GM18505 (cell line): ENCODE measurements around the gene FNDC4.

Source experiments
- ATAC-seq: cut with Tn5 transposase; IDR thresholded peaks from one replicate; pipeline ENCODE4 v1.9.1; 2021; ENCODE audit not compliant: unreplicated experiment
- POLR2A ChIP-seq: IDR thresholded peaks from 4 replicates; pipeline ENCODE4 v1.6.1; 2011; ENCODE audit warnings: borderline replicate concordance; ENCODE audit not compliant: insufficient read depth, insufficient read length; ENCODE audit errors: extremely low read depth

Gene FNDC4

GRCh38 chr2:27502142-27502541 lies 7.1 kb upstream of the FNDC4 start:
- no peak for TF ChIP-seq POLR2A
- ATAC-seq: no peak

- no peak for ATAC-seq
- no peak for TF ChIP-seq POLR2A
These were observed 6.0 kb upstream of the FNDC4 start for GRCh38 chr2:27501042-27501441.

- no peak for ATAC-seq
- TF ChIP-seq POLR2A: no peak
These were observed 4.0 kb upstream of the FNDC4 start for GRCh38 chr2:27498975-27499374.

- ATAC-seq: no peak
- TF ChIP-seq POLR2A: no peak
These were observed 2.3 kb upstream of the FNDC4 start for GRCh38 chr2:27497288-27497627.

GRCh38 chr2:27496357-27497287 lies 1.6 kb upstream of the FNDC4 start, which contains the start of gene GCKR:
Gene GCKR (plus strand): TSS chr2:27496839. CDS start chr2:27496905, 66 bp downstream.
- no peak for ATAC-seq
- no peak for TF ChIP-seq POLR2A

- TF ChIP-seq POLR2A: no peak
- ATAC-seq: no peak
These were observed 898 bp upstream of the FNDC4 start for GRCh38 chr2:27495840-27496356.

- TF ChIP-seq POLR2A: no peak
- no peak for ATAC-seq
These were observed 586 bp downstream of the FNDC4 start for GRCh38 chr2:27494284-27494943.

- ATAC-seq: no peak
- TF ChIP-seq POLR2A: no peak
These were observed 1.1 kb downstream of the FNDC4 start for GRCh38 chr2:27493948-27494283.

- no peak for TF ChIP-seq POLR2A
- ATAC-seq: no peak
These were observed 2.4 kb downstream of the FNDC4 start for GRCh38 chr2:27492557-27492956.

GRCh38 chr2:27489498-27490397 lies 5.3 kb downstream of the FNDC4 start, which contains the start of gene IFT172:
Gene IFT172 (minus strand): TSS chr2:27489743. CDS start chr2:27489653, 90 bp downstream.
- peak; percentile 52 for TF ChIP-seq POLR2A
- ATAC-seq: peak; percentile 93

GRCh38 chr2:27489118-27489497 lies 5.9 kb downstream of the FNDC4 start:
- TF ChIP-seq POLR2A: no peak
- no peak for ATAC-seq

- TF ChIP-seq POLR2A: no peak
- ATAC-seq: no peak
These were observed 9.5 kb downstream of the FNDC4 start for GRCh38 chr2:27485496-27485895.

- no peak for TF ChIP-seq POLR2A
- ATAC-seq: no peak
These were observed 23.0 kb downstream of the FNDC4 start for GRCh38 chr2:27471961-27472360.

GRCh38 chr2:27464443-27464842 lies 30.6 kb downstream of the FNDC4 start:
- TF ChIP-seq POLR2A: no peak

GRCh38 chr2:27461118-27461517 lies 33.9 kb downstream of the FNDC4 start:
- ATAC-seq: no peak
- TF ChIP-seq POLR2A: no peak

More at GRCh38 chr2:27464443-27464842, 30.6 kb downstream of the FNDC4 start:
- ATAC-seq: no peak
